PC-3 (cell line): ENCODE measurements around the gene KCP. TPM values are rescaled to one million over a fixed set of nuclear protein-coding genes. Genes with fewer than 3 reads are reported as not detected.

Experiments used
- ATAC-seq: fragments of 200-7000 bp; cut with Tn5 transposase; 2 replicates; pipeline ENCODE4 v1.9.1; 2020; ENCODE audit warnings: mild to moderate bottlenecking, moderate library complexity
- BruUV-seq: library from RNA; stranded (reverse); fragments of 400-500 nt; replicated peaks from 2 replicates; lab custom pipeline; 2021; lab: Mats Ljungman, UMichigan
- CTCF ChIA-PET: fragments of 300-600 bp; sonication (Branson Sonifier 250); formaldehyde crosslinking; loops from one replicate; lab custom pipeline; 2022; ENCODE audit warnings: antibody characterized with exemption; lab: Charles Lee
- POLR2A ChIA-PET: fragments of 300-600 bp; sonication (Branson Sonifier 250); formaldehyde crosslinking; loops from one replicate; lab custom pipeline; 2022; ENCODE audit warnings: antibody characterized with exemption; ENCODE audit not compliant: unreplicated experiment; lab: Charles Lee
- DNase-seq: peaks from one replicate; pipeline ENCODE4 v3.0.0-alpha.2; 2015
- H2AFZ ChIP-seq: fragments of 300-600 bp; sonication (generic); 2 replicates; pipeline ENCODE4 v1.6.0; 2016; ENCODE audit warnings: antibody characterized with exemption, low read length
- H3F3A ChIP-seq: fragments of 300-600 bp; sonication (generic); one replicate; pipeline ENCODE4 v1.6.0; 2017; ENCODE audit warnings: antibody characterized with exemption, low read length, control low read depth, mild to moderate bottlenecking; ENCODE audit not compliant: unreplicated experiment
- H3K27ac ChIP-seq: fragments of 300-600 bp; sonication (generic); 2 replicates; pipeline ENCODE4 v1.5.1; 2016; ENCODE audit warnings: mild to moderate bottlenecking, low read length
- H3K27me3 ChIP-seq: fragments of 300-600 bp; sonication (generic); 2 replicates; pipeline ENCODE4 v1.6.1; 2016; ENCODE audit warnings: low read length, mixed read lengths
- H3K36me3 ChIP-seq: fragments of 300-600 bp; sonication (generic); 2 replicates; pipeline ENCODE4 v1.6.1; 2016; ENCODE audit warnings: low read depth, mixed run types, low read length, mixed read lengths
- H3K4me1 ChIP-seq: fragments of 300-600 bp; sonication (generic); 2 replicates; pipeline ENCODE4 v1.5.1; 2016; ENCODE audit warnings: low read length; ENCODE audit not compliant: insufficient read depth
- H3K4me2 ChIP-seq: fragments of 300-600 bp; sonication (generic); 2 replicates; pipeline ENCODE4 v1.6.0; 2016; ENCODE audit warnings: low read length
- H3K4me3 ChIP-seq: fragments of 300-600 bp; sonication (generic); 2 replicates; pipeline ENCODE4 v1.5.1; 2016; ENCODE audit warnings: mild to moderate bottlenecking, low read length, mixed read lengths
- H3K79me2 ChIP-seq: fragments of 300-600 bp; sonication (generic); 2 replicates; pipeline ENCODE4 v1.6.1; 2017; ENCODE audit warnings: low read length, mixed read lengths
- H3K9ac ChIP-seq: fragments of 300-600 bp; sonication (generic); 2 replicates; pipeline ENCODE4 v1.6.0; 2016; ENCODE audit warnings: mild to moderate bottlenecking, low read length
- H3K9me2 ChIP-seq: fragments of 300-600 bp; sonication (generic); replicated peaks from 2 replicates; pipeline ENCODE4 v1.6.1; 2016; ENCODE audit warnings: mixed run types, low read length, mixed read lengths
- H3K9me3 ChIP-seq: fragments of 300-600 bp; sonication (generic); 2 replicates; pipeline ENCODE4 v1.6.1; 2016; ENCODE audit warnings: low read length, mixed read lengths
- H4K20me1 ChIP-seq: fragments of 300-600 bp; sonication (generic); 2 replicates; pipeline ENCODE4 v1.6.1; 2016; ENCODE audit warnings: low read length, mixed read lengths
- EZH2 ChIP-seq: fragments of 300-600 bp; sonication (generic); IDR thresholded peaks from one replicate; pipeline ENCODE4 v1.6.1; 2017; ENCODE audit warnings: antibody characterized with exemption, mild to moderate bottlenecking, low read length; ENCODE audit not compliant: unreplicated experiment
- EZH2phosphoT487 ChIP-seq: fragments of 300-600 bp; sonication (generic); IDR thresholded peaks from 2 replicates; pipeline ENCODE4 v1.6.1; 2018; ENCODE audit warnings: mild to moderate bottlenecking, antibody characterized with exemption, low read length, borderline replicate concordance
- intact Hi-C: fragments of 100-400 bp; cut with micrococcal nuclease; formaldehyde crosslinking; loops from 2 replicates; pipeline ENCODE4 v1.9.0; 2023
- total RNA-seq: library from RNA; depleted of rRNA; stranded (reverse); fragments of >200 nt; gene quantifications from 2 replicates; pipeline ENCODE4 v1.2.3, GENCODE V29; 2014
- TF ChIP-seq, protein P1 (sequence below): fragments of 300-600 bp; sonication (generic); conservative IDR thresholded peaks from 2 replicates; pipeline ENCODE4 v1.5.1; 2017; ENCODE audit warnings: antibody characterized with exemption, low read depth, mild to moderate bottlenecking, low read length

The KCP gene
- total RNA-seq, 1 experiment from 2014 or later, result 3.2 TPM

DNA sequence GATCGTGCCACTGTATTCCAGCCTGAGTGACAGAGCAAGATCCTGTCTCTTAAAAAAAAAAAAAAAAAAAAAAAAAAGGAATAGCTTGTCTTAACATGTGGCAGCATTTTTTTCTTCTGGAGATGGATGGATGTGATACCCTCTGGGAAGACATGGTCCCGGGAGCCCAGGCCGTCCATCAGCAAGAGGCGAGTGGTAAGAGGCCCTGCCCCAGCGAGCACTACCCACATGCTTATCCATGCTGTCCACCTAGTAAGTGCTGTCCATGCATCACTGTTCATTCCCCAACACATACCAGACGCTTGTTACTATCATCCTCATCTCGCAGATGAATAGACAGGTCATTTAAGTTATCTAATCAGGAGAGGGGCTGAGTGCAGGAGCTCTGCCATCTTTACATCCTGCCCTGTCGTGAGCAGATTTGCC is 35.0 kb downstream of the KCP start:
- Histone ChIP-seq H3K9ac (no peak overlapping the region), H4K20me1 (no peaks in the 10 kb centered on the region), H3K9me3 (no peaks in the 10 kb centered on the region), H3K27me3 (no peaks in the 10 kb centered on the region), H3K79me2 (no peaks in the 10 kb centered on the region), H2AFZ (no peak overlapping the region), H3K4me3 (no peak overlapping the region), H3F3A (no peaks in the 10 kb centered on the region), H3K4me1 (peaks cover 29% of the 10 kb centered on the region), H3K4me2 (no peak overlapping the region), H3K9me2 (no peaks in the 10 kb centered on the region), H3K27ac (no peak overlapping the region), H3K36me3 (no peaks in the 10 kb centered on the region)
- TF ChIP-seq EZH2, result no peak
- TF ChIP-seq, protein P1, sequence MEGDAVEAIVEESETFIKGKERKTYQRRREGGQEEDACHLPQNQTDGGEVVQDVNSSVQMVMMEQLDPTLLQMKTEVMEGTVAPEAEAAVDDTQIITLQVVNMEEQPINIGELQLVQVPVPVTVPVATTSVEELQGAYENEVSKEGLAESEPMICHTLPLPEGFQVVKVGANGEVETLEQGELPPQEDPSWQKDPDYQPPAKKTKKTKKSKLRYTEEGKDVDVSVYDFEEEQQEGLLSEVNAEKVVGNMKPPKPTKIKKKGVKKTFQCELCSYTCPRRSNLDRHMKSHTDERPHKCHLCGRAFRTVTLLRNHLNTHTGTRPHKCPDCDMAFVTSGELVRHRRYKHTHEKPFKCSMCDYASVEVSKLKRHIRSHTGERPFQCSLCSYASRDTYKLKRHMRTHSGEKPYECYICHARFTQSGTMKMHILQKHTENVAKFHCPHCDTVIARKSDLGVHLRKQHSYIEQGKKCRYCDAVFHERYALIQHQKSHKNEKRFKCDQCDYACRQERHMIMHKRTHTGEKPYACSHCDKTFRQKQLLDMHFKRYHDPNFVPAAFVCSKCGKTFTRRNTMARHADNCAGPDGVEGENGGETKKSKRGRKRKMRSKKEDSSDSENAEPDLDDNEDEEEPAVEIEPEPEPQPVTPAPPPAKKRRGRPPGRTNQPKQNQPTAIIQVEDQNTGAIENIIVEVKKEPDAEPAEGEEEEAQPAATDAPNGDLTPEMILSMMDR, result no peak
- TF ChIP-seq EZH2phosphoT487, result no peak
- BruUV-seq, result no TSS peak
- ChIA-PET POLR2A (interaction anchor here (0.6 kb wide), 1 partner anchor 12 kb away, joined by 13 read pairs; no protein-coding TSS in a partner anchor), CTCF (no interaction called here)
- ATAC-seq, result no peak
- no peak for DNase-seq
- intact Hi-C loops, result no loop called here

DNA sequence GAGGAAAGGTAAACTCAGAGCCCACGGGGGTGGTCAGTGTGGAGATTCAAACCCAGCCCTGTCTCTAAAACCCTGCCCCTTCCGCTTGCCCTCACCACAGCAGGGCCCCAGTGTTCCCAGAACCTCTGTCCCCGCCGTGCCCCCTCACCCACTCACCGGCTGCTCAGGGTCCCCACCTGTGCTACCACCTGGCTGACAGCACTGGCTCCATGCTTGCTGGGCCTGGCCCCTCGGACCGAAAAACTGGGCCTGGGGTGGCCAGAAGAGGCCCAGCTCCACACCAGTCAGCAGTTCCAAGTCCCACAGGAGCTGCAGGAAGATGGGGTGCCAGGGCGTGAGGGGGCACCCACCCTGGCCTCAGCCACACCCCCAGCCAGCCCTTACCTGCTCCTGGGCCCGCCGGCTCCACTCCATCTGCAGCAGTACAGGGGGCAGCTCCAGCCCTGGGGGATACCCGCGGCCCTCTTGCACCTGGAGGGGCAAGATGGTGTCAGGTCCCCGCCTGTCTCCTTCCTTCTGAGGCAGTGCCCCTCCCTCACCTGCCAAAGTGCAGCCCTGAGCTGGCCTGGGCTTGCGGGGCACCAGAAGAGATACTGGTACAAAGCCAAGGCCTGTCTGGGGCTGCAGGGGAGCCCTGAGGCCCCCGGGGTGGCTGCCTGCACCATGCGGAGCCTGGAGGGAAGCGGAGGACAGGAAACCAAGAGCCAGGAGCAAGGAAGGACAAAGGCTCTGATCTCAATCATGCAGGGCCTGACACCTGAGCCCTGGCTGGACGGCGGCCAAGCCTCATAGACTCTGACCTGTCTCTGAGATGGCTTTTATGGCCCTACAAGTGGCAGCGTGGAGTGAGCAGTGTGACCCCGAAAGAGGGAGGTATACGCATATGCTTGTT is 36.1 kb downstream of the KCP start:
- H3K4me1 ChIP-seq, result peaks cover 25% of the 10 kb centered on the region
- H3K9me2 ChIP-seq, result no peaks in the 10 kb centered on the region
- intact Hi-C loops, result no loop called here
- H4K20me1 ChIP-seq, result no peaks in the 10 kb centered on the region
- no peaks in the 10 kb centered on the region for H3K36me3 ChIP-seq
- ChIA-PET POLR2A (no interaction called here), CTCF (no interaction called here)
- ATAC-seq (no peak), DNase-seq (peak; percentile 26)
- no peaks in the 10 kb centered on the region for H3F3A ChIP-seq
- no peak overlapping the region for H3K27ac ChIP-seq
- no peaks in the 10 kb centered on the region for H3K9me3 ChIP-seq
- H2AFZ ChIP-seq, result no peak overlapping the region
- no peaks in the 10 kb centered on the region for H3K27me3 ChIP-seq
- no peaks in the 10 kb centered on the region for H3K79me2 ChIP-seq
- no peak overlapping the region for H3K4me2 ChIP-seq
- BruUV-seq, result no TSS peak
- TF ChIP-seq, protein P1, result no peak
- TF ChIP-seq EZH2phosphoT487 (no peak), EZH2 (no peak)
- no peak overlapping the region for H3K9ac ChIP-seq
- no peak overlapping the region for H3K4me3 ChIP-seq

DNA sequence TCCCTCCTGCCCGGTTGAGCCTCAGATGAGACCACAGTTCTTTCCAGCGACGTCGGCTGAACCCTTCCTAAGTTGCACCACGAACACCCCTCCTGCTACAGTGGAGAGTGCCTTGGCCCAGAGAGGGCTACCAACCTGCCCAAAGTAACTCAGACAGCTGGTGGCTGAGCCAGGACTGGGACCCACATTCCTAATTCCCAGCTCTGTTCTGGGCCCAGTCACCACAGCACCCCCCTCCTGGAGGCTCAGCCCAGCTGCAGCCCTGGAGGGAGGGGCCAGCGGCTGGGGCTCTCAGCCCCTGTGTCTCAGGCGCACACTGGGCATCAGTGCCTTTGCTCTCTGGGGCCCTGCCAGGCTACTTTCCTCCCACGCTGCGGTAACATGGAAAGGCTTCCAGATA is 37.3 kb downstream of the KCP start:
- POLR2A ChIA-PET, result no interaction called here

More for the DNA sequence above, 37.3 kb downstream of the KCP start:
- Histone ChIP-seq H3K9me3 (no peaks in the 10 kb centered on the region), H3K36me3 (no peaks in the 10 kb centered on the region), H3K27me3 (no peaks in the 10 kb centered on the region), H2AFZ (no peak overlapping the region), H3K4me3 (no peak overlapping the region), H3K9me2 (no peaks in the 10 kb centered on the region), H3K4me2 (no peak overlapping the region), H3K4me1 (peaks cover 25% of the 10 kb centered on the region), H3K79me2 (no peaks in the 10 kb centered on the region), H3F3A (no peaks in the 10 kb centered on the region), H4K20me1 (no peaks in the 10 kb centered on the region), H3K9ac (no peak overlapping the region), H3K27ac (no peak overlapping the region)
- CTCF ChIA-PET, result no interaction called here
- intact Hi-C loops, result no loop called here
- no TSS peak for BruUV-seq
- DNase-seq, result no peak
- TF ChIP-seq EZH2phosphoT487 (no peak), EZH2 (no peak)
- TF ChIP-seq, protein P1, result no peak
- ATAC-seq, result no peak
